HG03097 (cell line): ENCODE results near the gene NFKB1.
"Not testable (repeated sequence)": the region's sequence is repeated elsewhere in the genome, so short reads cannot be mapped to it uniquely, and the experiment has no call there.

ENCODE experiments used
- ATAC-seq: cut with Tn5 transposase; IDR thresholded peaks from one replicate; pipeline ENCODE4 v1.9.1; 2021; ENCODE audit not compliant: unreplicated experiment, low FRiP score

Gene NFKB1

DNA sequence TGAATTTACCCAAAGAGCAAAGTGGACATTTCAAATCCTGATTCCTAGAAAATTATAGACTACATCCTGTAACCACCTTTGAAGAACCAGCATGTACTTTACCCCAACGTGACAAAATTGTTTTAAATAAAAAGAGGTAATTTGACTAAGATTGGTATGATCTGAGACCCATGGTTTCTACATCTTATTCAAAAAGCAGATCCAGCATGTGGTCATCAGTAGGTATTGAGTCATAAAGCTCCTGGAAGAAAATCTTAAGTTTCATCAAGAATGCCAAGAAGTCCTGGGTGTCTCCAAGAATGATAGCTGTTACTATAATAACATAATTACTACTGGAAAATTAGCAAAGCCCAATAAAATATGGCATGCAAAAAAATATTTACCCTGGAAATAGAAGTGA lies 61.8 kb downstream of the NFKB1 start:
- no peak for ATAC-seq

DNA sequence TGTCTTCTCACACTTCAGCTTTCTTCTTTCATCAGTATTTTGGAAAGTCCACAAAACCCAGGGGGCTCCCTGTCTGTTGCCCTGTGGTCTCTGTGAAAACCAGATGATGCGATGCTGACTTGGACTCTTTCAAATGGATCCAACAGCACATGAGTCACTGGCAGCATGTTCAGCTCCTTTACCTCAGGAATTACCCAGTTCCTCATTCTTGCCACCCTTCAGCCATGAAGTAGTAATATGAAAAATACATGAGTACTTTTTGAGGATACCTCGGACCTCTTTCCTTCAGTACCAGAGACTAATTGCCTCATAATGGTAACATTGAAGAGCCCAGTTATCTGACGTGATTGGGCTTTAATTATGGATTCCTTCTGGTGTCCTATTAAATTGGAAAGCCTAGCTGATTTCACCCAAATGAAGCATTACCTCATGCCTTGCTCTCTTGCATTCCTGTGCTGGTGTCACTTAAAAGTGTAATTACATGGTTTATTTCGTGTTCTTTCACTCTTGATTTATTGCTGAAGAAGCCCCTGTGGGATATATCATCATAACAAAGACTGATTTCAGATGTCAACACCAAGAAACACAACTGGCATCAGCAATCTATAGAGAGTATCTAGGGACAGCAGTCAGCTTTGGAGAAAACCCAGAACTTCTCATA lies 63.4 kb downstream of the NFKB1 start:
- peak; percentile 84 for ATAC-seq

DNA sequence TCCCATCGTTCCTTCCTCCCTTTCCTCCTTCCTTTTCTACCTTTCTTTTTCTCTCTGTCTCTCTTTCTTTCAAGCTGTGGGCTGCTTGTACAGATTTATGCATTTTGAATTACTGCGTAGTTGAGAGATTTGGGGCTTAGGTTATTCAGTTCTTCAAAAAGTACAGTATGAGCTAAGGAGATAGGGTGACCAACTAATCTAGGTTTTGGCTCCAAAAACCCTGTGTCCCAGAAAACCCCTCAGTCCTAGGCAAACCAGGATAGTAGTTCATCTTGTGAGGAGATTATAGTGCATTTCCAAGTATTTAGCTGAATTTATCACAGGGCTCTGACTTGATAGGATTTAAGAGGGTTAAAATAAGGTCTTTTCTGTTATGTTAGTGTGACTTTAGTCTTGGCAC lies 64.5 kb downstream of the NFKB1 start:
- ATAC-seq = no peak

DNA sequence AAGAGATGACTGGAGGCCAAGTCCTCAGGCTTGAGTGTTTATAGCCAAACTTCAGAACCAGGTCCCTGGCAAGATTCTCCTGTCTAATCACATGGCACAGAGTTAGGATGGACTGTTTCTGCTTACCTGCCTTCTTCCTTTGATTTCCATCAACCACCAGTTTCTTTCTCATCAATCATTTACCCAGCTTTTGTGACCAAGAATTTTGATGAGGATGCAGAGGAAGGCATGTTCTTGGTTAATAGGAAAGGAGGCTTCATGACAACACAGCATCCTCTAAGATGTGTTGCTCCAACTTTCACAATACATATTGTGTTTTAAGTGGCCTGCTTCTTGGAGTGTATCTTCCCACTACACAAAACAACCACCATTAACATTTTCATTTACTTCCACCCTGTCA lies 65.3 kb downstream of the NFKB1 start:
- ATAC-seq = no peak

GRCh38 chr4:102567427-102567826 lies 66.3 kb downstream of the NFKB1 start:
- ATAC-seq = no peak

DNA sequence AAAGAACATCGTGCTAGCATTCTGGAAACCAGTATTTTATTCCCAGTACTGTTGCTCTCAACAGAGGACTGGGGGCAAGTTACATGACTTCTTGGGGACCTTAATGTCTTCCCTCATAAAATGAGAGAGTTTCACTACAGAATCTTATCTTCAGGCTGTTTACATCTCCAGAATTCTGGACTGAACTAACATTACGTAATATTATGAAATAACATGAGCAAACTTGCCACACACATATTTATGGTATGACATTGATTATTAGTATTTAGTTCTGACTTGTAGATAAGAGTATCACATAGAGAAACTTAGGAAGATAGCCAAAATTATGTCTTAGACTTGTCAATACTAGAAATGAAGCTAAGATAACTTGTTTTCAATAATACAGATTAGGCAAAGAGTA lies 68.0 kb downstream of the NFKB1 start:
- no peak for ATAC-seq

DNA sequence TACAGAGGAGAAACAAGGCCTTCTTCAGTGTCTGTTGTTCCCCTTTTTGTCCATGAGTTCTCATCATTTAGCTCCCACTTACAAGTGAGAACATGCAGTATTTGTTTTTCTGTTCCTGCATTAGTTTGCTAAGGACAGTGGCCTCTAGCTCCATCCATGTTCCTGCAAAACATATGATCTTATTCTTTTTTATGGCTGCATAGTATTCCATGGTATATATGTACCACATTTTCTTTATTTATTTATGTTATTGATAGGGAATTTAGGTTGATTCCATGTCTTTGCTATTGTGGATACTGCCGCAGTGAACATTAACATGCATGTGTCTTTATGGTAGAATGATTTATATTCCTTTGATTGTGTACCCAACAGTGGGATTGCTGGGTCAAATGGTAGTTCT lies 69.1 kb downstream of the NFKB1 start:
- not testable (repeated sequence) for ATAC-seq

DNA sequence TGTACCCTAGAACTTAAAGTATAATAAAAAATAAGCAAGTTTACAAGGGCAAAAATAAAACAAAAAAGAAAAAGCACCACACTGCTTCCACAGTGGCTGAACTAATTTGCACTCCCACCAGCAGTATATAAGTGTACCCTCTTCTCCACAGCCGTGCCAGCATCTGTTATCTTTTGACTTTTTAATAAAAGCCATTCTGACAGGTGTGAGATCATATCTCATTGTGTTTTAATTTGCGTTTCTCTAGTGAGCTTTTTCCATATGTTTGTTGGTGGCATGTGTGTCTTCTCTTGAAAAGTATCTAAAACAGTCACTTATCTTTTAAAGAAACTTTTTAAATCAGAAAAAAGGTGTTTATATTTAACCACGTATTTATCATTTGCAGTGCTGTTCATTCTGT lies 71.3 kb downstream of the NFKB1 start:
- ATAC-seq = no peak

DNA sequence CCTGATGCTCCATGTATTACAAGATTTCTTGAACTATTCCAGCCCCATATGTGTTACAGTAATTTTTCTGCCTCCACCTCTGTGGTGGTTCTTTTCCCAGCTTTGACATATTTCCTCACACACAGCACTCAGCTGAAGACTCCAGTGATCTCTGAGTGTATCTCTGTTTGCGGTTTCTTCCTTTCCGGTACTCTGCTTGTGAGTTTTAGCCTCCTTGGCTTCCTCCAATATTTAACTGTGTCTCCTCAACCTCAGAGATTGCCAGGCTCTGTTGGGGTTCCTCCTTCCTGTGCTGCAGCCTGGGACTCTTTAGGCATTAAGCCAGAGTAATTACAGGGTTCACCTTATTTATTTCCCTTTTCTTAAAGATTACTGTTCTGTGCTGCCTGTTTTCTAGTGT lies 73.2 kb downstream of the NFKB1 start:
- no peak for ATAC-seq

DNA sequence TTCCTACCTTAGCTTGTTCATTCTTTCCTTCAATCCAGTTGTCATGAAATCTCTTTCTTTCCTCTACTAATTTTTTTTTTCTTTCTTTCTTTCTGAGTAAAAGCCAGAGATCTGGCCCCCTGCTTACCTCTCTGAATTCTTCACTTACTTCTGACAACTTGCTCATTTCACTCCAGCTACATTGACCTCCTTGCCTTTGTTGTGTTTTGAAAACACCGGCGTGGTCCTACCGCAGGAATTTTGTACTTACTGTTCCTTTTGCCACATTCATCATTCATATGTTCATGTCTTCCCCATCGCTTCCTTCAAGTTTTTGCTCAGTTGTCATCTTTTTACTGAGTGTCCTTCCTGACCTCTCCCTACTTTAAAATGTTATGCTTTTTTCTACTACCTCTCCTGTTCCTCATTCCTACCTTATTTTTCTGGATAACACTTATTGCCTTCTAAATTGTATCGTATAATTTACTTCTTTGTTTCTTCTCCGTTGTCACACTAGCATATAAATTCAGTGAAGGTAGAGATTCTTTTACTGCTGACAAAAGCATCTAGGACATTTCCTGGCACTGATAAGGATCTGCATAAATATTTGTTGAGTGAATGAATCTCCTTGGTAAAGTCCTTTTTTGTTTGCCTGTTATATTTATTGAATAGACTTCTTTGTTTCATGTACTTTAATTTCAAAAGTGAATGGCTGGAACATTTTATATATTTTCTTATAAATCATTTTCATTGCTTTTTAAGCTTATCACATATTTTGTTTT lies 74.4 kb downstream of the NFKB1 start:
- ATAC-seq = no peak

DNA sequence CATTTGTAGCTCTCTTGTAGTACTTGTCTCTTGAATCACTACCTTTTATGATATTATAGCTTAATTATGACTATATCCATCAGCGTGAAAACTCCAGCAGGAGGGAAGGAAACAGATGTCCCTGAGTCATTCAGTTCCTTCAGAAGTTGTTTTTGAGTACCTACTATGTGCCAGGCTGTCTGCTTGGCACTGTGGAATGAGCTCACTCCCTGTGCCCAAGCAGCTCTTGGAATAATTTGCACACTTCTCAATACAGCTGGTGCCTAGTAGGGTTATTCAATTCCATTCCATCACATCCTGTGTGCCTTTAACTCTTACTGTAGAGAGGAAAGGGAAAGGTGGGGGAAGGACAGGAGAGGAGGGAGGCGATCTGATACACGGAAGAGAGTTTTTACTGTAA lies 77.1 kb downstream of the NFKB1 start:
- ATAC-seq = no peak

GRCh38 chr4:102578819-102579218 lies 77.7 kb downstream of the NFKB1 start:
- no peak for ATAC-seq

- no peak for ATAC-seq
These were observed 78.8 kb downstream of the NFKB1 start for GRCh38 chr4:102579794-102580462.

GRCh38 chr4:102580463-102580842 lies 79.3 kb downstream of the NFKB1 start:
- no peak for ATAC-seq

DNA sequence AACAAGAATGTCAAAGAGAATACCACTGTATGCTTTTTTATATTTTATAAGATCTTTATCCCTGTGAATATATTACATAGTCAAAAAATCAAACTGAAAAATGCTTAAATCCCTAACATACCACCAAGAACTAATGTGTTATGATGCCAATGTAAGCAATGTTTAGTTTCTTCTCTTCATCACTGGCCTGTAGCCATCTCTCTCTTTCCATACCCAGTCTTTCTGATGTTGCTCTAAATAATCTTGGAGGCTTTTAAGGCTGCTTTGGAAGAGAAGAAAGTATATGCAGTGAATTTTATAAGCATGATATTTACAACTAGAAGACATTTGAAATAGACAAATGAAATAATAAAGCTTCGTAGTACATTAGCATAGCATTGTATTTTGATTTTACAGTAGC lies 82.9 kb downstream of the NFKB1 start:
- ATAC-seq = no peak

- ATAC-seq = no peak
These were observed 84.2 kb downstream of the NFKB1 start for GRCh38 chr4:102585329-102585728.

DNA sequence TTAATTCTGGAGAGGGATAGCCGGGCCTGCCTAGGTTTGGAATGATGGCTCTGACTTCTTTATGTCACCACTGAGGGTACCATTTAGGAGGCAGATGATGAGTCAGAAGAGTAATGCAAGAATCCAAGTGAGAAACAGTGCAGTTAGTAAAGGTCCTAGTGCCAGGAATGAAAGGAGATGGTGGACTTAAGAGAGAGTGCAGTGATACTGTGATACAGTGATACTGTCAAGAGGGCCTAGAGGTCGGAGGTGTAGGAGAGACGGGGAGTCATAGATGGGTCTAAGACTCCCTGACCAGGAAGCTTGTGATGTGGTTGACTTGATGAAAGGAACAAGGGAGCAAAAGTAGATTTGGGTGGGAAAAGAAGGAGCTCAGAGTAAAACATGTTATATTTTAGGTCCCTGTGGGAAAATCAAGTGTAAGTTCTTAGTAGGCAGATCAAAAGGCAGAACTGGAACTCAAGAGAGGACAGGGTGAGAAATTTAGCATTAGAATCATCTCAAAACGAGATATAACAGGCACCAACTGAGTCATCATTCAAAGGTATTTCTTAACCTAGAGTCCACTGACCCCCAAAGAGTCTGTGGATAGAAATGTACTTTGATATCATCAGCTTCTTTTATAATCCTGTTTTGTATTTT lies 85.0 kb downstream of the NFKB1 start:
- peak; percentile 27 for ATAC-seq

DNA sequence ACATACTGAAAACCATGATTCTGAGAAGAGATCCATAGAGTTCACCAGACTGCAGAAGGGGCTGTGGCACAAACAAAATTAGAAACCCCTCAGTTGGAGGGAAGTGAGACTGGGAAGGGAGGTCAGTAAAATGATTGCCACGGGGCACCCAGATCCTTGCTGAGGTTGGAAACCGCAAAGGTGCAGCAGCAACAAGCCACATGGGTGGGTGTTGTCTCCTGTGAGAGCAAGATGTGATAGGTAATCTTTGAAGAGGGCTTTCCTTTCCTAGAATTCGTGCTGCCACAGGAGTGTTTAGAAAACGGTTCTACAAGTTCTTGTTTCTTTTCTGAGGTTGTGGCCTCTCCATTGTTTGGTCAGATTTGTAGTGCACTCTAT lies 85.5 kb downstream of the NFKB1 start:
- peak; percentile 33 for ATAC-seq

- no peak for ATAC-seq
These were observed 88.6 kb downstream of the NFKB1 start for GRCh38 chr4:102589743-102590142.

- ATAC-seq = no peak
These were observed 91.1 kb downstream of the NFKB1 start for GRCh38 chr4:102592256-102592655.

DNA sequence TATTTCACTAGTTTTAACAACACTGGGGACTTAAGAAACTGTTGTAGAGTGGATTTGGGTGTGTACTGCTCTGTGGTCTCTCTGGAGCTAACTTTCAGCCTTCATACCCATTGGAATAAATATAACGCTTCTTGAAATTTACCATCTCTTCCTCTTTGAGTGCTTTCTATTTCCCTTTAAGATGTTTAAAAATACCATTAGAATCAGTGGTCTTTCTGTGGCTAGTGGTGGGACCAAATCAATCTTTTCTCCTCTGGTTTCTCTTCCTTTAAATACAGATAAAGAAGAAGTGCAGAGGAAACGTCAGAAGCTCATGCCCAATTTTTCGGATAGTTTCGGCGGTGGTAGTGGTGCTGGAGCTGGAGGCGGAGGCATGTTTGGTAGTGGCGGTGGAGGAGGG lies 92.0 kb downstream of the NFKB1 start:
- ATAC-seq = no peak
